H9 (cell line): ENCODE measurements around the gene HPGD. TPM values are rescaled to one million over a fixed set of nuclear protein-coding genes. Genes with fewer than 3 reads are reported as not detected.

Experiments used
- DNase-seq: peaks from one replicate; pipeline ENCODE4 v3.0.0-alpha.2; 2017
- H2AFZ ChIP-seq: one replicate; pipeline ENCODE4 v1.6.1; 2013; ENCODE audit warnings: mild to moderate bottlenecking, low read length, control low read depth, moderate library complexity
- H2AK5ac ChIP-seq: 2 replicates; pipeline ENCODE4 v1.6.1; 2013; ENCODE audit warnings: low read length, control low read depth, mixed read lengths; ENCODE audit not compliant: insufficient read length
- H2BK120ac ChIP-seq: one replicate; pipeline ENCODE4 v1.6.1; 2013; ENCODE audit warnings: low read depth, mild to moderate bottlenecking, low read length, control low read depth, inconsistent platforms; ENCODE audit not compliant: poor library complexity, severe bottlenecking
- H2BK12ac ChIP-seq: 2 replicates; pipeline ENCODE4 v1.6.1; 2013; ENCODE audit warnings: low read length, control low read depth, mixed read lengths, low read depth; ENCODE audit not compliant: insufficient read length
- H2BK15ac ChIP-seq: 2 replicates; pipeline ENCODE4 v1.6.1; 2013; ENCODE audit warnings: low read depth, low read length, control low read depth
- H2BK20ac ChIP-seq: one replicate; pipeline ENCODE4 v1.6.1; 2013; ENCODE audit warnings: low read depth, mild to moderate bottlenecking, low read length, control low read depth, inconsistent platforms; ENCODE audit not compliant: poor library complexity, severe bottlenecking
- H2BK5ac ChIP-seq: 2 replicates; pipeline ENCODE4 v1.6.1; 2013; ENCODE audit warnings: low read length, control low read depth, mixed read lengths; ENCODE audit not compliant: insufficient read length
- H3K14ac ChIP-seq: 2 replicates; pipeline ENCODE4 v1.6.1; 2013; ENCODE audit warnings: low read length, control low read depth; ENCODE audit not compliant: insufficient read depth
- H3K18ac ChIP-seq: 2 replicates; pipeline ENCODE4 v1.6.1; 2013; ENCODE audit warnings: low read depth, mild to moderate bottlenecking, mixed read lengths, low read length, control low read depth; ENCODE audit not compliant: insufficient read length
- H3K23ac ChIP-seq: 2 replicates; pipeline ENCODE4 v1.6.1; 2013; ENCODE audit warnings: low read length, control low read depth, mixed read lengths, low read depth; ENCODE audit not compliant: insufficient read length
- H3K23me2 ChIP-seq: 2 replicates; pipeline ENCODE4 v1.6.1; 2013; ENCODE audit warnings: low read depth, mild to moderate bottlenecking, mixed read lengths, low read length, control low read depth; ENCODE audit not compliant: insufficient read length, poor library complexity, severe bottlenecking
- H3K27ac ChIP-seq: 2 replicates; pipeline ENCODE4 v1.5.1; 2013; ENCODE audit warnings: low read length, control low read depth, mixed read lengths, low read depth; ENCODE audit not compliant: insufficient read length
- H3K27me3 ChIP-seq: 2 replicates; pipeline ENCODE4 v1.6.1; 2013; ENCODE audit warnings: low read length, control low read depth, inconsistent platforms; ENCODE audit not compliant: insufficient read depth
- H3K4ac ChIP-seq: 2 replicates; pipeline ENCODE4 v1.6.1; 2013; ENCODE audit warnings: low read depth, mild to moderate bottlenecking, control low read depth, inconsistent platforms, low read length, moderate library complexity
- H3K4me1 ChIP-seq: 2 replicates; pipeline ENCODE4 v1.6.1; 2013; ENCODE audit warnings: low read length, control low read depth, inconsistent platforms; ENCODE audit not compliant: insufficient read depth
- H3K4me2 ChIP-seq: 2 replicates; pipeline ENCODE4 v1.6.1; 2013; ENCODE audit warnings: low read length, control low read depth, mixed read lengths; ENCODE audit not compliant: insufficient read length, insufficient read depth
- H3K56ac ChIP-seq: 2 replicates; pipeline ENCODE4 v1.6.1; 2013; ENCODE audit warnings: low read depth, mild to moderate bottlenecking, mixed read lengths, low read length, control low read depth; ENCODE audit not compliant: insufficient read length
- H3K79me1 ChIP-seq: 2 replicates; pipeline ENCODE4 v1.6.1; 2013; ENCODE audit warnings: low read depth, mild to moderate bottlenecking, moderate library complexity, low read length, control low read depth, inconsistent platforms; ENCODE audit not compliant: insufficient read depth, poor library complexity, severe bottlenecking
- H3K79me2 ChIP-seq: 2 replicates; pipeline ENCODE4 v1.6.1; 2013; ENCODE audit warnings: low read length, control low read depth, inconsistent platforms; ENCODE audit not compliant: insufficient read depth
- H3K9ac ChIP-seq: 2 replicates; pipeline ENCODE4 v1.6.1; 2013; ENCODE audit warnings: low read length, control low read depth, mixed read lengths; ENCODE audit not compliant: insufficient read length; ENCODE audit errors: extremely low read depth
- H3K9me3 ChIP-seq: one replicate; pipeline ENCODE4 v1.6.1; 2013; ENCODE audit warnings: low read depth, low read length, inconsistent platforms; ENCODE audit not compliant: control insufficient read depth
- H3T11ph ChIP-seq: one replicate; pipeline ENCODE4 v1.6.1; 2013; ENCODE audit warnings: mild to moderate bottlenecking, low read length, control low read depth, inconsistent platforms
- H4K20me1 ChIP-seq: one replicate; pipeline ENCODE4 v1.6.1; 2013; ENCODE audit not compliant: control insufficient read depth, insufficient read length, insufficient read depth
- H4K5ac ChIP-seq: 2 replicates; pipeline ENCODE4 v1.6.1; 2013; ENCODE audit warnings: low read depth, mild to moderate bottlenecking, mixed read lengths, low read length, control low read depth; ENCODE audit not compliant: insufficient read length
- H4K8ac ChIP-seq: replicated peaks from 2 replicates; pipeline ENCODE4 v1.6.1; 2013; ENCODE audit warnings: low read length, control low read depth, mixed read lengths, low read depth; ENCODE audit not compliant: insufficient read length
- H4K91ac ChIP-seq: 2 replicates; pipeline ENCODE4 v1.6.1; 2013; ENCODE audit warnings: low read depth, mild to moderate bottlenecking, moderate library complexity, mixed read lengths, low read length, control low read depth; ENCODE audit not compliant: insufficient read length
- H3K27ac Mint-ChIP-seq, 3 experiments: 2 replicates in 2 of 3; 3 replicates in 1 of 3; pipeline ENCODE4 v1.8.0; 2020 to 2021; ENCODE audit warnings: mixed read lengths in 3 of 3, mild to moderate bottlenecking in 1 of 3, moderate library complexity in 1 of 3
- H3K27me3 Mint-ChIP-seq: 2 replicates; pipeline ENCODE4 v1.8.0; 2021; ENCODE audit warnings: low read depth, mild to moderate bottlenecking, moderate library complexity, mixed read lengths
- H3K36me3 Mint-ChIP-seq, 3 experiments: 2 replicates in 2 of 3; 3 replicates in 1 of 3; pipeline ENCODE4 v1.8.0; 2020 to 2021; ENCODE audit warnings: low read depth in 3 of 3, mixed read lengths in 3 of 3; ENCODE audit not compliant: insufficient read depth in 1 of 3
- H3K4me1 Mint-ChIP-seq, 2 experiments: 2 replicates each; pipeline ENCODE4 v1.8.0; 2020; ENCODE audit warnings: mixed read lengths in 2 of 2
- H3K4me3 Mint-ChIP-seq, 2 experiments: 2 replicates in 1 of 2; 3 replicates in 1 of 2; pipeline ENCODE4 v1.8.0; 2020 to 2021; ENCODE audit warnings: mild to moderate bottlenecking in 2 of 2, mixed read lengths in 2 of 2, moderate library complexity in 1 of 2
- H3K9me3 Mint-ChIP-seq, 2 experiments: 2 replicates in 1 of 2; 3 replicates in 1 of 2; pipeline ENCODE4 v1.8.0; 2020; ENCODE audit warnings: mild to moderate bottlenecking in 2 of 2, mixed read lengths in 2 of 2, moderate library complexity in 1 of 2
- CTCF ChIP-seq: fragments of 200-600 bp; sonication (generic); conservative IDR thresholded peaks from 3 replicates; pipeline ENCODE4 v1.8.0; 2021; ENCODE audit warnings: antibody characterized with exemption, mild to moderate bottlenecking
- WGBS: extraction: QIAGEN DNeasy Blood & Tissue Kit; methylation state at CpG from one replicate; pipeline ENCODE4 v1.1.7; 2013; ENCODE audit warnings: missing lambda C conversion rate, low lambda C conversion rate, mixed read lengths; ENCODE audit not compliant: insufficient read length; ENCODE audit errors: extremely low coverage; 5-methylcytosine and 5-hydroxymethylcytosine counted together
- total RNA-seq: library from RNA; stranded (reverse); gene quantifications from 2 replicates; pipeline ENCODE4 v1.2.1, GENCODE V29; 2021

HPGD gene
- total RNA-seq, 1 experiment from 2014 or later, result 16.8 TPM

GRCh38 chr4:174526731-174527130 lies 4.4 kb upstream of the HPGD start:
- Histone ChIP-seq H3K9me3 (no peaks in the 10 kb centered on the region), H3K4me1 (no peaks in the 10 kb centered on the region; the same call in 1 of the 2 replicates), H2BK15ac (no peak overlapping the region), H4K5ac (no peak overlapping the region), H2AK5ac (no peak overlapping the region), H3K23me2 (peaks cover 14% of the 10 kb centered on the region), H2BK120ac (no peak overlapping the region), H3K23ac (no peak overlapping the region), H3K27ac (no peak overlapping the region), H2BK12ac (no peak overlapping the region), H3K79me1 (no peaks in the 10 kb centered on the region), H3K4ac (no peak overlapping the region), H4K91ac (no peak overlapping the region), H2BK5ac (no peak overlapping the region), H2AFZ (no peak overlapping the region), H3K9ac (no peak overlapping the region), H2BK20ac (no peak overlapping the region), H3T11ph (no peak overlapping the region), H4K20me1 (no peaks in the 10 kb centered on the region), H3K79me2 (no peaks in the 10 kb centered on the region), H3K18ac (no peak overlapping the region), H3K27me3 (peaks cover 5% of the 10 kb centered on the region; the same call in 1 of the 2 replicates), H3K14ac (no peak overlapping the region), H3K56ac (no peak overlapping the region), H3K4me2 (no peak overlapping the region), H4K8ac (no peak overlapping the region)
- TF ChIP-seq CTCF, result no peak
- H3K36me3 Mint-ChIP-seq, result peaks cover 0 to 2% (median 0%) of the 10 kb centered on the region in 3 experiments; a peak in 1 of 7 replicates
- no peak overlapping the region for H3K4me3 Mint-ChIP-seq
- peaks cover 22% of the 10 kb centered on the region for H3K27me3 Mint-ChIP-seq
- no peak overlapping the region for H3K27ac Mint-ChIP-seq
- WGBS, result no CpG with 5 or more reads among the region's 7 CpGs
- DNase-seq, result no peak
- H3K4me1 Mint-ChIP-seq, result peaks cover 34 to 38% of the 10 kb centered on the region in 2 experiments
- no peaks in the 10 kb centered on the region for H3K9me3 Mint-ChIP-seq
